GM21717 (cell line): Measurements from ENCODE around the gene LYRM7.
"Not testable (repeated sequence)": the region's sequence is repeated elsewhere in the genome, so short reads cannot be mapped to it uniquely, and the experiment has no call there.

ENCODE experiments used
- ATAC-seq: cut with Tn5 transposase; IDR thresholded peaks from one replicate; pipeline ENCODE4 v1.9.1; 2021; ENCODE audit warnings: mild to moderate bottlenecking, moderate library complexity; ENCODE audit not compliant: unreplicated experiment

The LYRM7 gene

DNA sequence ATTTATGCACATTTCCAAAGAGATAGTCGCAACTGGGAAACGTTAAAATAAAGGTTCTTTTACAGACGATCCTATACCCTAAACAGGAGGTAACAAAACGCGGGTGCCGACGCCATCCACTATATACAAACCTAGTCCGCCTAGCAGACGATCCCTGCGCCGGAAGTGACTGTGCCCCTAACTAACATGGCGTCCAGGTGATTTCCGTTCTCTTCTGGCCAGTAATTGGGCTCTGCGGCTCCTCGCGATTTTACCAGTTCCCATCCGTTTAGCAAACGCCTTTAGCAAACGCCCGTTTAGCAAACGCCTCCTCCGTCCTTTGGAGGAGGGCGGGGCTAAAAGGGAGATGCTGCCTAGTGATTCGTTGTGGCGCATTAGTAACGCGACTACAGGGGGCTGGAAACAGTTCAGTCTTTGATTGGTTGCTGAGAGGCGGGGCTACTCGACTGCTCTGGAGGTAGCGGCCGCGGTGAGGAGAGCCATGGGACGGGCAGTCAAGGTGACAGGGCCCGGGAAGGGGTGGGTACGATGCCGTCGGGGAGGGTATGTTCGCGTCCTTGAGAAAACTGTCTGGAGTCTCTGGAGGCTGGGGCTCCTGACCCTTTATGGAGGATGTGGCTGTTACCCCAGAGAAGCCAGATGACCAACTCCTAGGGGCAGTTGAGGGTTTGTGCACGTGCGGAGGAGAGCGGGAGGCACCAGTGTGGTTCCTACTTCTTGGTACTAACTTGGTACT lies at the start of gene LYRM7:
LYRM7 (plus strand) TSS at position 405 of the 736 bp plus-strand sequence; CDS start at position 482, 77 bp downstream.
- ATAC-seq = peak; percentile 97

DNA sequence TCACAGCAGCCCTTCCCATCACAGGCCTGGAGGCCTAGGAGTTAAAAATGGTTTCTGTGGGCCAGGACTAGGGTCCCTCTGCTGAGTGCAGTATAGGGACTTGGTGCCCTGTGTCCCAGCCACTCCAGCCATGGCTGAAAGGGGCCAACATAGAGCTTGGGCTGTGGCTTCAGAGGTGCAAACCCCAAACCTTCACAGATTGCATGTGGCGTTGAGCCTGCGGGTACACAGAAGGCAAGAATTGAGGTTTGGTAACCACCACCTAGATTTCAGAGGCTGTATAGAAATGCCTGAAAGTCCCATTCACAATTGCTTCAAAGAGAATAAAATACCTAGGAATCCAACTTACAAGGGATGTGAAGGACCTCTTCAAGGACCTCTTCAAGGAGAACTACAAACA lies 43.5 kb upstream of the LYRM7 start:
- ATAC-seq = not testable (repeated sequence)

DNA sequence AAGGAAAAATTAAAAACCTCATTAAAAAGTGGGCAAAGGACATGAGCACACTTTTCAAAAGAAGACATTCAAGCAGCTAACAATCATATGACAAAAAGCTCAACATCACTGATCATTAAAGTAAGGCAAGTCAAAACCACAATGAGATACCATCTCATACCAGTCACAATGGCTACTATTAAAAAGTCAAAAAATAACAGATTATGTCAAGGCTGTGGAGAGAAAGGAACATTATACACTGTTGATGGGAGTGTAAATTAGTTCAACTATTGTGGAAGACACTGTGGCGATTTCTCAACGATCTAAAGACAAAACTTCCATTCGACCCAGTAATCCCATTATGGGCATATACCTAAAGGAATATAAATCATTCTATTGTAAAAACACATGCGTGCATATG lies 41.4 kb upstream of the LYRM7 start:
- ATAC-seq = no peak

DNA sequence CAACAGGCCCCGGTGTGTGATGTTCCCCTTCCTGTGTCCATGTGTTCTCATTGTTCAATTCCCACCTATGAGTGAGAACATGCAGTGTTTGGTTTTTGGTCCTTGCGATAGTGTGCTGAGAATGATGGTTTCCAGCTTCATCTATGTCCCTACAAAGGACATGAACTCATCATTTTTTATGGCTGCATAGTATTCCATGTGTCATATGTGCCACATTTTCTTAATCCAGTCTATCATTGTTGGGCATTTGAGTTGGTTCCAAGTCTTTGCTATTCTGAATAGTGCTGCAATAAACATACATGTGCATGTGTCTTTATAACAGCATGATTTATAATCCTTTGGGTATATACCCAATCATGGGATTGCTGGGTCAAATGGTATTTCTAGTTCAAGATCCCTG lies 37.7 kb upstream of the LYRM7 start:
- not testable (repeated sequence) for ATAC-seq

DNA sequence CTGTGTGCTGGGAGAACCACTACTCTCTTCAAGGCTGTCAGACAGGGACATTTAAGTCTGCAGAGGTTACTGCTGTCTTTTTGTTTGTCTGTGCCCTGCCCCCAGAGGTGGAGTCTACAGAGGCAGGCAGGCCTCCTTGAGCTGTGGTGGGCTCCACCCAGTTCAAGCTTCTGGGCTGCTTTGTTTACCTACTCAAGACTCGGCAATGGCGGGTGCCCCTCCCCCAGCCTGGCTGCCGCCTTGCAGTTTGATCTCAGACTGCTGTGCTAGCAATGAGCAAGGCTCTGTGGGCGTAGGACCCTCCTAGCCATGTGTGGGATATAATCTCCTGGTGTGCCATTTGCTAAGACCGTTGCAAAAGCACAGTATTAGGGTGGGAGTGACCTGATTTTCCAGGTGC lies 32.3 kb upstream of the LYRM7 start:
- not testable (repeated sequence) for ATAC-seq

DNA sequence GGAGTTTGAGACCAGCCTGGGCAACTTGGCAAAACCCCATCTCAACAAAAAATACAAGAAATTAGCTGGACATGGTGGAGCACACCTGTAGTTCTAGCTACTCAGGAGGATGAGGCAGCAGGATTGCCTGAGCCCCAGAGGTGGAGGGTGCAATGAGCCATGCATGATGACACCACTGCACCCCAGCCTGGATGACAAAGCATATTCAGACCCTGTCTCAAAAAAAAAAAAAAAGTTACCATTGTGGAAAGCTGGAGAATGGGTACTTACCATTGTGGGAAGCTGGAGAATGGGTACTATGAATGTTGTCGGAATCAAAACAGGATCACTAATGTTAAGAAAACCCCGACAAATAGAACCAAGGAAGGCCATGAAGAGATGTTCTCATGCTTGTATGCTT lies 31.4 kb upstream of the LYRM7 start:
- no peak for ATAC-seq

DNA sequence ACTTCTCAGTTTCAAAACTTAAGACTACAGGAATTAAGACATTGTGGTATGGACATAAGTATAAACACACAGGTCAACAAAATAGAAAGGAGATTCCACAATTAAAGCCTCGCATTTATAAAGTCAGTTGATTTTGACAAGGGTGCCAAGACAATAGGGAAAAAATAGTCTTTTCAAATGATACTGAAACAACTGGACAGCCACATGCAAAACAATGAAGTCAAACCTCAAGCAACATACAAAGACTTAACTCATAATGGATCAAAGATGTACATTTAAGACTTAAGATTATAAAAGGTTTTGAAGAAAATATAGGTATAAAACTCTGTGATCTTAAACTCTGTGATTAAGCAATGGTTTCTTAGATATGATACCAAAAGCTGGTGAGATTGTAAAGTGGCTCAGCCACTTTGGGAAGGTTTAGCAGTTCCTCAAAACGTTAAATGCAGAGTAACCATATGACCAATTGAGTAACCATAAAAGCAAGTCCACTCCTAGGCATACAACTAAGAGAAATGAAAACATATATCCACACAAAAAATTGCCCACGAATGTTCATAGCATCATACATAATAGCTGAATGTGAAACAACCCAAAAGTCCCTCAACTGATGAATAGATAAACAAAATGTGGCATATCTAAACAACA lies 27.6 kb upstream of the LYRM7 start:
- ATAC-seq = no peak

DNA sequence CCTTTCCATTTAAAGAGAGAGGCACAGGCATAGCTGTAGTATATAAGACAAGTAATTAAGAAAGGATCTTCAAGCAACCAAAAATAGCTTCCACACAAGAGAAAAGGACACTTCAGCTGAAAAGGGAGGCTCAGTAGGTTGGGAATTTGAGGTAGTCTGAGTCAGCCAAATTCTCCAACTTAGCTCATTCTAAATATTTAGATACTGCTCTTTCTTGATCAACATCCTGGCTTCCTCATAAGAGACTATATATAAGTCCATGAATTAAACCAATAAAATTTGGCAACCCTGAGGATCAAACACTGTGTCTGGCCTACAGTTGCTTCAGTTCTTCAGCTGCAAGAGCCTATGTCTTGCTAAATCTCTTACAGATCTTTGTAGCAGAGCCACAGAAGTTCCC lies 23.5 kb upstream of the LYRM7 start:
- ATAC-seq = no peak

DNA sequence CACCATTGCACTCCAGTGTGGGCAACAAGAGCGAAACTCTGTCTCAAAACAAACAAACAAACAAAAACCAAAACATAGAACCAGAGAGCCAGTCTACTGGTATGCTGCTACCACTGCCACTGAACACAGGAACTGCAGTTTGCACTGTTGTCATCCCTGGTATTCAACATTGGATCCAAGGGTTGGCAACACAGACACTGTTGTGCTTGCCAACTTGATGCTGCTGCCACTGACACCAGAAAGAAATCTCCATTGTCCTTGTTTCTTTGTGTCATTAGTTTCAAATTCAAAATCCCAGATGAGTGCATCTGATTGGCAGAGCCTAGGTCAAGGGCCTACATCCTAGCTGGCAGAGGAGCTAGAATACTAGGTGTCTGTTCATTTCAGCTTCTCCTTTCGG lies 21.9 kb upstream of the LYRM7 start:
- ATAC-seq = no peak

DNA sequence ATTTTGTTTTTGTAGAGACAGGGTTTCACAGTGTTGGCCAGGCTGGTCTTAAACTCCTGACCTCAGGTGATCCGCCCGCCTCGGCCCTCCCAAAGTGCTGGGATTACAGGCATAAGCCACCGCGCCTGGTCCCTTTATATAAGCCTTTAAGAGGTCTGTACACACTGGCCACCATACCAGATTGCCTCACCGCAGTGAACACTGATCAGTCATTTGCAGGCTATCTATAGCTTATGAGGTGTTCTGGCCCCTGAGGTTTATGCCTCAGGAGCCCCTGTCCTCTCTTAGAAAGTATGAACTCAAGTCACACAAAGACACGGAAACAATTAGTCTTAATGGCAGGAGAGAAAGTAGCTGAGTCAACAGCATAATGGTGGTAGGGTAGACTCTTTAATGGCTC lies 20.3 kb upstream of the LYRM7 start:
- no peak for ATAC-seq

DNA sequence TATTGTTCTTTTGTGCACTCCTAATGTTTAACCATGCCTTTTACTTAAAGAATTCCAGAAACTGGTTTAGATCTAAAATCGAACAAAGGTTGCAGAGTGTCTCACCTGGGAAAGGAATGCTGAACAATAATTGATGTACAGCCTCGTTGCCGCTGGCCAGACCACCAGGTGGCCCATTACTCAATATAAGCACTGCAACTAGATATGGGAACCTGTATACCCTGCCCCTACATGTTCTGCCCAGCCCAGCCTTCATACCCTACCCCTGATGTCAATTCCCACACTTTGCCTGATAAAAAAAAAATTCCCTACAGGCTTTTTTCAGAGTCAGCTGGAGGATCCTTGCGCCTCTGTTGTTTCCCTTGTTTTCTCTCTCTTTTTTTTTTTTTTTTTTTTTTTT lies 19.5 kb upstream of the LYRM7 start:
- ATAC-seq = no peak

DNA sequence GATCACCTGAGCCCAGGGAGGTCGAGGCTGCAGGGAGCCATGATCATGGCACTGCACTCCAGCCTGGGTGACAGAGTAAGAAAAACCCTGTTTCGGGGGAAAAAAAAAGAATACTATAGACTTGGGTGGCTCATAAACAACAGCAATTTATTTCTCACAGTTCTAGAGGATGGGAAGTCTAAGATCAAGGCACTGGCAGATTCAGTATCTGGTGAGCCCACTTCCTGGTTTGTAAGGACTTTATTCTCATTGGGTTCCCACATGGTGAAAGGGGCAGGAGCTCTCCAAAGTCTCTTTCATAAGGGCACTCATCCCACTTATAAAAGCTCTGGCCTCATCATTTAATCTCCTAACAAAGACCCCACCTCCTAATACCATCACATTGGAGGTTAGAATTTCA lies 14.4 kb upstream of the LYRM7 start:
- no peak for ATAC-seq

DNA sequence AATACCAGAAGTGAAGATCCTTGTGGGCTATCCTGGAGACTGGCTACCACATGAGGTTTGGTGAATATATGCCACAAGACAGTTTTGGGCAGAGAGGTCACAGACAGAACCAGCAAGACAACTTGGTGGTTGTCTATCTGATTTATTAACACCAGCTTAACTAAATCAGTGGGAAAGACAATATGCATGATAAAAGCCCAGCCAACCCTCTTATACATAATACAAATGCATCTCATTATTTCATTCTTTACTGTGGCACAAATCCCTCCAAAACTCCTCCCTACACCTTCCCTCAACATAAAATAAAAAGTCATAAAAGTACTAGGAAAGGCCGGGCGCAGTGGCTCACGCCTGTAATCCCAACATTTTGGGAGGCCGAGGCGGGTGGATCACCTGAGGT lies 13.8 kb upstream of the LYRM7 start:
- no peak for ATAC-seq

DNA sequence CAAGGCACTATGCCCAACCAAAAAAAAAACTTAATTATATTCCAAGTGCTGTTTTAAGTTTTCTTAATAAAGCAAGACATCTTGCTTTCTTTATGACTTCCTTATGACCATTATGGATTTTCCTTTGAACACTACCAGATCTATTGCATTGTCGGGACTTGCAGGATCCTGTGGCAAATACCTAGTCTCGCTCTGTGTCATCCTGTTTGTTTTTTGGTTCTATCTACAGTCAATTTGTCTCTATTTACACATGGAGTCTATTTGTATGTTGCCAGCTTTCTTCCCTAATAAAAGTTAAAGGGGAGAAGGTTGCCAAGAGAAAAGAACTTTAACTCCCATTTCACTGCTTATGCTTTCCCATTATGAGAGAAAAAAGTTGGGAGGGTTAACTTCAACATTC lies 10.6 kb upstream of the LYRM7 start:
- no peak for ATAC-seq

DNA sequence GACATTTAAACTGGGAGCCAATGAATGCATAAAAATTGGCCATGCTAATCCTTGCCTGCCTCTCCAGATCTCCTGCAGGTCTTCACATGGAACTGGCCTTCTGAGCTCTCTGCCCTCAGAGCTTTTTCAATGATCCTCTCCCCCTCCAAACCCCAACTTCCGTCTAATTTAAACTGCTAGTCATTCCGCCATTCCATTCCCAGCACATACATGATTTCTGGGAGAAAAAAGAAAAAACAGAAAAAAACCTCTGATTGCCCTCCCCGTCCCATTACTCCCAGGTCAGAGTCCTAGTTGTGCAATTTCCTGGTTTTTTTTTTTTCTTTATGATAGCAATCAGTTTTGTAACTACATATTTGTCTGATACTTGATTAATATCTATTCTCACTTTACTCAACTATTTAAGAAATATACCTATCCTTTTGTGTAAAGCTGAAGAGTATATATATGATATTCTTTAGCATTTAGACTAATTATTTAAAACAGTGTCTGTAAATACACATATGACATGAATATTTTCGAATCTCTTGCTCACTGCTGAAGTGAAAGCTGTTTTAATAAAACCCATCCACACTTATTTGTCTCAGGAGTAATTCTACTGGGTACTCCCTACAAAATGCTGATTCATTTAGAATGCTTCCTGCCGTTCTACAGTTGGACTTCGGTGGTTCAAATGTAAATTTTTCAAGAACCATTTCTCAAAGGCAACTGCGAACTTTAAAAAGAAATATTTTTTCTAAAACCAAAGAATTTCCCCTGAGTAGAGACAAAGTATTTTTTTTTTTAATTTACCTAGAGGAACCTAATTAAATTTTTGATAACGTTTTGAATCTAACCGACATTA lies 7.2 kb upstream of the LYRM7 start:
- ATAC-seq = no peak

DNA sequence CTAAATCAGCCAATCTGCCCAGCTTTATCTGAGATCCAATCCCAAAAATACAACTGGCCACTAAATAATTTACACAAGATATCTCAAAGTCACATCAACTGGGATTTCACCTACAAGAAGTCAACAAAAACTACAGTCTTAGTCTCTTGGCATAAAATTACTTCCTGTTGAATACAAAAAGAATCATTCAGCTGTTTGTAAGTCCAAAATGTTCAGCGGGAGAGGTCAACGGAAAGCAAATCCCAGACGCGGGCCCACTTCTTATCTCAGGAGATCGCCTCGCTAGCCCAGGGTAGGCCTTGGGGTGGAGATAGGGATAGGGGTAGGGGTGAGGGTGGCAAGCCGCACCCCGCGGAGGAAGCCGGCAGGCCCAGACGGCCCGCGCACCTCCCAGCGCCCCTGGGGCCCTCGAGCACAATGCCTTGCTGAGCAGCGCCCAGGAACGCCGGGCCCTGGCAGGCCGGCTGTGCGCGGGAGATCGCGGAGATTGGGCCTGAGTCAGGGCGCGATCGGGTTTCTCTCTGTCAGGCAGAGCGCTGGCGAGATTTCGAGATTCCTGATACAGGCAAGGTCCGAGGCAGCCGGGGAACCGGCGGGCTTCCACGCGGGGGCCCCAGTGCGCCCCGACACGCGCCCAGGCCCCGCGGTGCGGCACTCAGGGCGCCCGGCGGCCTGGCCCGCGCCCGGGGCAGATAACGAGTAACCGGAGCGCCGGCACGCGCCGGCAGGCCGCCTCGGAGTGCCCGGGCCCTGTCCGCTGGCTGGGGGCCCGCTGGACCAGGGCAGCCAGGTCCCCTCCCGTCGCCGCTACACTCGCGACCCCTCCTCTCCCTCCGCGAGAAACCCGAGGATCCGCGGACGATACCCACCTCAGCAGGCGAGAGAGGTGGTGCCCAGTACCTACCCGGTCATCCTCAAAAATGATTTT lies 6.3 kb upstream of the LYRM7 start:
- ATAC-seq = peak; percentile 70

DNA sequence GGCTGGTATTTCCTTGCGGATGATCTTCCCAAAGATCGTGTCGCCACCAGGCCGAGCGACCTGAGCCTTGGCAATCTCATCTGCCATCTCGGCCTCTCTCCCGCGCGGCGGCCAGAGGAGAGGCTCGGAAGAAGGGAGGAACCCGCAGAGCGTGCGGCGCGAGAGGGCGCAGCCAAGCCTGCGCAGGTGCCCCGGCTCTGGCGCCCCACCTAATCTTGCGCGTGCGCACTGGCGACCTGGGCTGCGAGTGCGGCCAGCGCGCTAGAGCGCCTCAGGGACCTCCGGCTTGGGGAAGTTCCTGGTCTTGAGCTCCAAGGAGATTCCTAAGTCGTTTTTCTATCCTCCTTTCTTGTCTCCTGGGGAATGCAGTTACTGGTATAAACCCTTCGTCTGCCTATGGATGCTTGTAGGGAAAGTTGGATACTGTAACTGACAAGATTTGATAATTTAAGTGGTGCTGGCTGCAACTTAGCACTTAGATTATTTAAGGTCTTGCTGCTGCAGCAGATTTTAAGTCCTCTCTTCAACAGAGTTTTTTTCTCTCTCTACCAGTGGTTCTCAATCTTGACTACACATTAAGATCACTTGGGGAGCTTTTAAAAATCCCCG lies 5.5 kb upstream of the LYRM7 start, which contains the start of gene HINT1:
HINT1 (minus strand) TSS at position 138 of the 609 bp plus-strand sequence; CDS start at position 87, 51 bp downstream.
- ATAC-seq = peak; percentile 83

DNA sequence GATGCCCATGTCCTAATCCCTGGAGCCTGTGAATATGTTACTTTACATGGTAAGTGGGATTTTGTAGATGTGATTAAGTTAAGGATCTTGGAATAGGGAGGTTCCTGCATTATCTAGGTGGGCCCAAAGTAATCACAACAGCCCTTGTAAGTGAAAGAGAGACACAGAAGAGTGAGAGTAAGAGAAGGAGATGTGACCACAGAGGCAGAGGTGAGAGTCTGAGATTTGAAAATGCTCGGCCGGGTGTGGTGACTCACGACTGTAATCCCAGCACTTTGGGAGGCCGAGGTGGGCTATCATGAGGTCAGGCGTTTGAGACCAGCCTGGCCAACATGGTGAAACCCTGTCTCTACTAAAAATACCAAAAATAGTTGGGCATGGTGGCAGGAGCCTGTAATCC lies 3.1 kb upstream of the LYRM7 start:
- no peak for ATAC-seq

DNA sequence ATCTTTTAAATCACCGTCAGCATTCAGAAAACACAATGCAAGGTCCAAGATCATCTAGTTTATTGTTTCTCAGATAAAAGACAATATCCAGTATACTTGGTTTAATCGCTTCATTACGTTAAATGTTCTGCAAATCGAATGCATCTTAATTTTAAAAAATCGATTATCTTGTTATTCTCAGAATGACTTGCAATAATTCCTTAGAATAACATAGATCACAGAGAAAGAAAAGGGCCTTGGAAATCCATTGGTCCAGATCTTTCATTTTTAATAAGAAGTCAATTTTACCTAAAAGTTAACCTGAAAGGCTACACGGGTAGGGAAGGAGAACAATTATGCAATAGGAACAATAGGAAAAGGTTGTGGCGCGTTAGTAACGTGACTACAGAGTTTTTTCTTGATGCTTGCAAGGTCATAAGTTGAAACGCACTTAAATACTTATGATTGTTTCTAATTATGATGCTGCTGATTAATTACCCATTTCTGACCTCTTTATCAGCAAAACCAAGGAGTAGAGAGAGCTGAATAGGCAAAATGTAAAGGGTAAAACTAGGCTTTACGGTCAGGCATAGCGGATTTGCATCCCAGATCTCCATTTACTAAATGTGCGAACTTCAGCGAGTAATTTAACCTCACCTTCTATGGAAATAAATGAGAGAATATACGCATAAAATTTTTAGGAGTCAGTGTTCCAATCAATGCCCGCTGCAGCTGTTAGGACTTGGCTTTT lies 769 bp upstream of the LYRM7 start:
- ATAC-seq = no peak
